Endothelial cell of umbilical vein (primary cell): Measurements from ENCODE around the gene HSF2BP. TPM values are rescaled to one million over a fixed set of nuclear protein-coding genes. Genes with fewer than 3 reads are reported as not detected.
A peak's percentile ranks its signal among the peaks of the same experiment; 100 is the strongest.
"Not testable (repeated sequence)": the region's sequence is repeated elsewhere in the genome, so short reads cannot be mapped to it uniquely, and the experiment has no call there.

Experiments
- BruUV-seq: library from RNA; stranded (reverse); fragments of 400-500 nt; replicated peaks from 2 replicates; lab custom pipeline; 2021; lab: Mats Ljungman, UMichigan
- CTCF ChIA-PET: fragments of 300-600, 350-600 bp; sonication (Branson Sonifier 250); formaldehyde crosslinking; loops from one replicate; lab custom pipeline; 2021; ENCODE audit warnings: antibody characterized with exemption, inconsistent platforms; lab: Charles Lee
- POLR2A ChIA-PET: fragments of 300-600, 350-600 bp; sonication (Branson Sonifier 250); formaldehyde crosslinking; loops from one replicate; lab custom pipeline; 2021; ENCODE audit warnings: antibody characterized with exemption, inconsistent platforms; lab: Charles Lee
- DNase-seq: peaks from one replicate; pipeline ENCODE4 v3.0.0-alpha.2; 2011; ENCODE audit warnings: low read depth, low spot score
- FAIRE-seq: peaks from 2 replicates; lab custom pipeline; 2011; peaks lifted over from hg19 to GRCh38; lab: Jason Lieb, UNC
- H2AFZ ChIP-seq: 2 replicates; pipeline ENCODE4 v1.6.0; 2012; ENCODE audit warnings: low read depth, low read length, control low read depth, inconsistent platforms
- H3K27ac ChIP-seq: 2 replicates; pipeline ENCODE4 v1.5.1; 2011; ENCODE audit warnings: low read depth, mild to moderate bottlenecking, control low read depth, low read length, moderate library complexity; ENCODE audit not compliant: insufficient read depth
- H3K27me3 ChIP-seq, 2 experiments: 2 replicates each; pipeline versions ENCODE4 v1.6.0 to v1.6.1; 2011; ENCODE audit warnings: low read length in 2 of 2, mixed read lengths in 1 of 2; ENCODE audit not compliant: control insufficient read depth in 2 of 2, insufficient read depth in 2 of 2
- H3K36me3 ChIP-seq, 2 experiments: 2 replicates in 1 of 2; 3 replicates in 1 of 2; pipeline ENCODE4 v1.5.1; 2011; ENCODE audit warnings: low read length in 2 of 2, mild to moderate bottlenecking in 1 of 2, moderate library complexity in 1 of 2; ENCODE audit not compliant: control insufficient read depth in 2 of 2, insufficient read depth in 2 of 2; ENCODE audit errors: extremely low read depth in 1 of 2
- H3K4me1 ChIP-seq: 3 replicates; pipeline ENCODE4 v1.5.1; 2011; ENCODE audit warnings: mild to moderate bottlenecking, low read length; ENCODE audit not compliant: control insufficient read depth, insufficient read depth; ENCODE audit errors: extremely low read depth
- H3K4me2 ChIP-seq: 2 replicates; pipeline ENCODE4 v1.6.1; 2011; ENCODE audit warnings: low read length, control low read depth, mixed read lengths; ENCODE audit not compliant: insufficient read depth
- H3K4me3 ChIP-seq, 3 experiments: fragments of 200-600 bp in 1 of 3; sonication (generic), shearing (Covaris generic) in 1 of 3; replicated peaks in 1 of 3; 2 replicates each; pipeline ENCODE4 v1.5.1; 2011 to 2016; ENCODE audit warnings: control low read depth in 3 of 3, low read length in 3 of 3, mild to moderate bottlenecking in 2 of 3, inconsistent platforms in 1 of 3, low read depth in 1 of 3, moderate library complexity in 1 of 3; ENCODE audit not compliant: insufficient read depth in 1 of 3
- H3K79me2 ChIP-seq: 2 replicates; pipeline ENCODE4 v1.6.0; 2012; ENCODE audit warnings: low read length, inconsistent platforms; ENCODE audit not compliant: control insufficient read depth, insufficient read depth
- H3K9ac ChIP-seq: replicated peaks from 2 replicates; pipeline ENCODE3; 2011; ENCODE audit warnings: low read length, control low read depth; ENCODE audit not compliant: insufficient read depth; ENCODE audit errors: extremely low read depth
- H3K9me1 ChIP-seq: replicated peaks from 3 replicates; pipeline ENCODE4 v1.6.0; 2011; ENCODE audit warnings: mild to moderate bottlenecking, low read length; ENCODE audit not compliant: control insufficient read depth, insufficient read depth; ENCODE audit errors: extremely low read depth
- H3K9me3 ChIP-seq: replicated peaks from 2 replicates; pipeline ENCODE4 v1.5.1; 2012; ENCODE audit warnings: low read length, inconsistent platforms; ENCODE audit not compliant: control insufficient read depth, insufficient read depth
- H4K20me1 ChIP-seq: replicated peaks from 2 replicates; pipeline ENCODE3; 2011; ENCODE audit warnings: mild to moderate bottlenecking, low read length; ENCODE audit not compliant: control insufficient read depth, insufficient read depth; ENCODE audit errors: extremely low read depth
- dilution Hi-C: fragments of 300-500 bp; cut with MboI; formaldehyde crosslinking; loops from one replicate; pipeline ENCODE4 v1.15.0; 2019; ENCODE audit warnings: low sequenced_read_pairs; ENCODE audit not compliant: extremely low pct_ligation_motif_present
- intact Hi-C: fragments of 100-400 bp; cut with micrococcal nuclease; formaldehyde crosslinking; loops from one replicate; pipeline ENCODE4 v1.10.0; 2022
- polyA plus RNA-seq, 4 experiments: library from polyadenylated mRNA; depleted of rRNA in 3 of 4; stranded (reverse) in 3 of 4; unstranded in 1 of 4; fragments of >200 nt; gene quantifications; 2 replicates each; pipeline versions ENCODE4 v1.2.1 to v1.2.3, GENCODE V29; 2011 to 2012; ENCODE audit warnings: missing spikeins in 1 of 4
- total RNA-seq: library from RNA; stranded (reverse); gene quantifications from 2 replicates; pipeline ENCODE4 v1.2.3, GENCODE V29; 2021

HSF2BP gene
- total and polyA plus RNA-seq, 2 donors (not counting 3 experiments of a cell fraction or from before 2014, with no cell fraction given) = 0.41 to 0.55 TPM

DNA sequence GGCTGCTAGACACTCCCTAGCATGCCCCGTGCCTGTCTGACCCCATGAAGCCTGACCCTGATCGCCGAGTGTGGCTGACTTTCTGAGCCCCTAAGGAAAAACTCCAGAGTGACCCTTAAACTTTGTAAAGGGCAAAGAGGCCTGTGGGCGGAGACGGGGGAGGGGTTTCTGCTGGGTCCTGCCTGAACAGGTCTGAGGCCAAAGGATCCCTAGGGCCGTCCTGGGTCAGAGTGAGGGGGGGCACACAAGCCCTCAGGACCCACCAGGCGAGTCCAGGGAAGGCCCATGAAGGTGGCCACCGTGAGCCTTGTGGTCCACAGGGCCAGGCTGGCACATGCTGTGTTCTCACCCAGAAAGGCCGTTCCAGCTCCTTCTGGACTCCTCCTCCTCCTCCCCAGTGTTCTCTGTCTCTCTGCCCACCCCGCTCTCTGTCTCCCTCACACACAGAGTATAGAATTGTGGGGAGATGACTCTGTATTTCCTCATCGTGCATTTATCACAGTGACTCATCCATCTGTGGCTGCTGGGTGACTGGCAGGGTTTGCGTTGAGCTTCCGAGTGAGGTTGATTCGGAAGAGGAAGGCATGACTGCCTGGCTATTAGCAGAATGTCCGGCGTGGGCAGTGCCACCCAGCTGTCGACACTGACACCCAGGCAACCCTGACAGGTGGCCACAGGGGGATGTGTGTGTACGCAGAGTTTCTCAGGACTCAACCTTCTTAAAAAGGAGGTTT is 164.8 kb downstream of the HSF2BP start:
- H3K9me3 ChIP-seq, DNase-seq, POLR2A ChIA-PET, H3K9ac ChIP-seq, H3K27ac ChIP-seq, H3K4me2 ChIP-seq, H3K36me3 ChIP-seq, CTCF ChIA-PET, intact Hi-C loops, H3K9me1 ChIP-seq, H2AFZ ChIP-seq, dilution Hi-C loops, H3K4me1 ChIP-seq, H4K20me1 ChIP-seq, H3K4me3 ChIP-seq, H3K27me3 ChIP-seq, H3K79me2 ChIP-seq: not testable (repeated sequence)
- FAIRE-seq = peak; percentile 98
- TSS peak; percentile 96 for BruUV-seq

DNA sequence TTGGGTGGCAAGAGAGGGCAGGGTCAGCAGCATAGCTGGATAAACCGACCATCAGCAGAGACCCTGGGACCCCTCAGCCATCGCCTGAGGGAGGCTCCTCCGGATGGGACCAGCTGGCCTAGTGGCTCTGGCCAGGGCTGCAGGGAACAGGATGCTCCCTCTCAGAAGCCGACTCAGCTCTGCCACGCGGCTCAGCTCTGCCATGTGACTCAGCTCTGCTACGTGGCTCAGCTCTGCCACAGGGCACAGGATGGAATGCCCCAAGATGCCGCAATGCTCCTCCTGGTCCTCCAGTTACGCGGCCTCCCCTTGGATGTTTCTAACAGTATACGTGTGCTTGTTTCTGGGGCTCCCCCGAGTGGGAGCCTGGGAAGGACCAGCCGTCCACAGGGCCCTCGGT is 165.8 kb downstream of the HSF2BP start:
- H3K27me3 ChIP-seq, H2AFZ ChIP-seq, H3K9ac ChIP-seq, H4K20me1 ChIP-seq, H3K4me2 ChIP-seq, H3K36me3 ChIP-seq, BruUV-seq, POLR2A ChIA-PET, dilution Hi-C loops, H3K79me2 ChIP-seq, H3K4me1 ChIP-seq, H3K9me3 ChIP-seq, H3K4me3 ChIP-seq, H3K27ac ChIP-seq, CTCF ChIA-PET, intact Hi-C loops, H3K9me1 ChIP-seq, DNase-seq: not testable (repeated sequence)
- FAIRE-seq = peak; percentile 67

- H3K79me2 ChIP-seq, H3K27me3 ChIP-seq, H3K9ac ChIP-seq, H4K20me1 ChIP-seq, dilution Hi-C loops, DNase-seq, CTCF ChIA-PET, H3K9me1 ChIP-seq, H3K27ac ChIP-seq, H3K36me3 ChIP-seq, H3K4me2 ChIP-seq, H3K9me3 ChIP-seq, FAIRE-seq, BruUV-seq, POLR2A ChIA-PET, H2AFZ ChIP-seq, H3K4me1 ChIP-seq, H3K4me3 ChIP-seq, intact Hi-C loops: not testable (repeated sequence)
Measured at GRCh38 chr21:43488235-43488634, 171.1 kb downstream of the HSF2BP start.

GRCh38 chr21:43486051-43486450 is 173.2 kb downstream of the HSF2BP start:
- dilution Hi-C loops, POLR2A ChIA-PET: not testable (repeated sequence)

More at GRCh38 chr21:43486051-43486450, 173.2 kb downstream of the HSF2BP start:
- H3K9me3 ChIP-seq, H3K4me2 ChIP-seq, H3K27me3 ChIP-seq, DNase-seq, intact Hi-C loops, H3K27ac ChIP-seq, H3K9ac ChIP-seq, H3K79me2 ChIP-seq, H3K4me1 ChIP-seq, H3K4me3 ChIP-seq, FAIRE-seq, H3K36me3 ChIP-seq, H4K20me1 ChIP-seq, H2AFZ ChIP-seq, H3K9me1 ChIP-seq, BruUV-seq, CTCF ChIA-PET: not testable (repeated sequence)
